GM06990 (cell line): Measurements from ENCODE around the gene DCUN1D1.

ENCODE experiments used
- DNase-seq: peaks from one replicate; pipeline ENCODE4 v3.0.0-alpha.2; 2011; ENCODE audit not compliant: insufficient read length; ENCODE audit errors: extremely low read depth
- H3K27me3 ChIP-seq: replicated peaks from 2 replicates; pipeline ENCODE4 v1.6.0; 2011; ENCODE audit warnings: low read length; ENCODE audit not compliant: control insufficient read depth, insufficient read depth
- H3K36me3 ChIP-seq: 2 replicates; pipeline ENCODE4 v1.5.1; 2011; ENCODE audit warnings: low read length; ENCODE audit not compliant: control insufficient read depth, insufficient read depth
- H3K4me3 ChIP-seq: replicated peaks from 2 replicates; pipeline ENCODE4 v1.5.1; 2011; ENCODE audit warnings: low read depth, mild to moderate bottlenecking, control low read depth, low read length
- TF ChIP-seq, protein P1 (sequence below): IDR thresholded peaks from 2 replicates; pipeline ENCODE4 v1.5.1; 2011; ENCODE audit warnings: low read length, control low read depth, mild to moderate bottlenecking, inconsistent platforms; ENCODE audit not compliant: insufficient read depth, poor library complexity, severe bottlenecking

DCUN1D1 gene

DNA sequence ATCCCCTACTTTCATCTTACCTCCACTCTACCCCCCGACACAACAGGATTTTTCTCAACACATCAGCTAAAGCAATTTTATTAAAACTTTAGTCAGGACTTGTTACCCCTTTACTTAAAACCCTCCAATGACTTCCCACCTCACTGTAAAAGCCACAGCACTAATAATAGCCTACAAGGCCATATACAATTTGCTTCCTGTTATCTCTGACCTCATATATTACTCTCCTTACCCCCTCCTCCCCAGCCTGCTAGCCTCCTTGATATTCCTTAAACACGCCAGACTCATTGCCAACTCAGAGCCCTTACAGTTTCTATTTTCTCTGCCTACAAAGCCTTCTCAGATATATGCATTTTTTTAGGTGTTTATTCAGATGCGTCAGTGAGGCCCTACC is 54.4 kb downstream of the DCUN1D1 start:
- Histone ChIP-seq H3K4me3 (no peak overlapping the region), H3K27me3 (no peaks in the 10 kb centered on the region), H3K36me3 (no peaks in the 10 kb centered on the region)
- TF ChIP-seq, protein P1, sequence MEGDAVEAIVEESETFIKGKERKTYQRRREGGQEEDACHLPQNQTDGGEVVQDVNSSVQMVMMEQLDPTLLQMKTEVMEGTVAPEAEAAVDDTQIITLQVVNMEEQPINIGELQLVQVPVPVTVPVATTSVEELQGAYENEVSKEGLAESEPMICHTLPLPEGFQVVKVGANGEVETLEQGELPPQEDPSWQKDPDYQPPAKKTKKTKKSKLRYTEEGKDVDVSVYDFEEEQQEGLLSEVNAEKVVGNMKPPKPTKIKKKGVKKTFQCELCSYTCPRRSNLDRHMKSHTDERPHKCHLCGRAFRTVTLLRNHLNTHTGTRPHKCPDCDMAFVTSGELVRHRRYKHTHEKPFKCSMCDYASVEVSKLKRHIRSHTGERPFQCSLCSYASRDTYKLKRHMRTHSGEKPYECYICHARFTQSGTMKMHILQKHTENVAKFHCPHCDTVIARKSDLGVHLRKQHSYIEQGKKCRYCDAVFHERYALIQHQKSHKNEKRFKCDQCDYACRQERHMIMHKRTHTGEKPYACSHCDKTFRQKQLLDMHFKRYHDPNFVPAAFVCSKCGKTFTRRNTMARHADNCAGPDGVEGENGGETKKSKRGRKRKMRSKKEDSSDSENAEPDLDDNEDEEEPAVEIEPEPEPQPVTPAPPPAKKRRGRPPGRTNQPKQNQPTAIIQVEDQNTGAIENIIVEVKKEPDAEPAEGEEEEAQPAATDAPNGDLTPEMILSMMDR: no peak
- DNase-seq: no peak

- TF ChIP-seq, protein P1: no peak
- peak; percentile 68 for DNase-seq
- H3K36me3 ChIP-seq: no peaks in the 10 kb centered on the region
- no peaks in the 10 kb centered on the region for H3K27me3 ChIP-seq
- no peak overlapping the region for H3K4me3 ChIP-seq
Measured at GRCh38 chr3:182925330-182925943, 54.9 kb downstream of the DCUN1D1 start.

- Histone ChIP-seq H3K36me3 (no peaks in the 10 kb centered on the region), H3K27me3 (no peaks in the 10 kb centered on the region), H3K4me3 (no peak overlapping the region)
- TF ChIP-seq, protein P1: no peak
- no peak for DNase-seq
Measured at GRCh38 chr3:182921665-182922355, 58.5 kb downstream of the DCUN1D1 start.

- DNase-seq: no peak
- TF ChIP-seq, protein P1: no peak
- no peak overlapping the region for H3K4me3 ChIP-seq
Measured at GRCh38 chr3:182920515-182921084, 59.7 kb downstream of the DCUN1D1 start.

DNA sequence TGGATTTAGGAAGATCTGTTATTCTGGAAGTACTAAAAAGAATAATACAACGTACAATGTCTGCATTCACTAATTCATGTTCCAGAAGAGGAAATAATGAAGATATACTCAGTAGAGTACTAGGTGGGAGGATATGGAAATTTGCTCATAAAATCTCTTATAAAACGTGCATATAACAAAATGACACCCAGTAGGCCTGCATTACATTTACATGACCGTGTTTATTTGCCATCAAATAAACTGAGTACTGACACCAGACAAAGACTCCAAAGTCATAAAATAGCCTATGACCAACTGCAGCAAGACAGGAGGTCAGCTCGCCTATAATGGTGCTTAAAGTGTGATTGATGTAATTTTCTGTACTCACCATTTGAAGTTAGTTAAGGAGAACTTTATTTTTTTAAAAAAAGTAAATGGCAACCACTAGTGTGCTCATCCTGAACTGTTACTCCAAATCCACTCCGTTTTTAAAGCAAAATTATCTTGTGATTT is 60.4 kb downstream of the DCUN1D1 start:
- TF ChIP-seq, protein P1: no peak
- no peaks in the 10 kb centered on the region for H3K27me3 ChIP-seq
- no peak overlapping the region for H3K4me3 ChIP-seq
- no peaks in the 10 kb centered on the region; the same call in 1 of the 2 replicates for H3K36me3 ChIP-seq
- no peak for DNase-seq

More at GRCh38 chr3:182920515-182921084, 59.7 kb downstream of the DCUN1D1 start:
- Histone ChIP-seq H3K36me3 (no peaks in the 10 kb centered on the region; the same call in 1 of the 2 replicates), H3K27me3 (no peaks in the 10 kb centered on the region)
